HCT116 (cell line): ENCODE results near the gene ZBTB38.

Experiments used
- EZH2 ChIP-seq: fragments of 200-600 bp; sonication (generic); IDR thresholded peaks from 2 replicates; pipeline ENCODE4 v1.6.1; 2017; ENCODE audit warnings: antibody characterized with exemption, mixed run types
- EZH2phosphoT487 ChIP-seq: fragments of 200-600 bp; IDR thresholded peaks from 2 replicates; pipeline ENCODE4 v1.6.1; 2018; ENCODE audit warnings: antibody characterized with exemption, borderline replicate concordance
- POLR2A ChIP-seq: IDR thresholded peaks from 2 replicates; pipeline ENCODE4 v1.7.0; 2011; ENCODE audit warnings: borderline replicate concordance; ENCODE audit not compliant: insufficient read depth, insufficient read length; ENCODE audit errors: extremely low read depth
- POLR2AphosphoS5 ChIP-seq: IDR thresholded peaks from 2 replicates; pipeline ENCODE4 v1.6.1; 2011; ENCODE audit warnings: mild to moderate bottlenecking, low read depth, low read length, moderate library complexity
- SRF ChIP-seq: IDR thresholded peaks from 2 replicates; pipeline ENCODE4 v1.6.1; 2012; ENCODE audit warnings: low read depth
- YY1 ChIP-seq: IDR thresholded peaks from 2 replicates; pipeline ENCODE4 v1.6.1; 2011; ENCODE audit warnings: low read length, low read depth, moderate library complexity, mild to moderate bottlenecking; ENCODE audit not compliant: insufficient replicate concordance; ENCODE audit errors: extremely low read depth
- ZNF274 ChIP-seq: fragments of 200-500 bp; sonication (Bioruptor generic); IDR thresholded peaks from 2 replicates; pipeline ENCODE4 v1.6.1; 2014; ENCODE audit warnings: mild to moderate bottlenecking, low read depth, low read length, inconsistent platforms
- TF ChIP-seq, protein P1 (sequence below): IDR thresholded peaks from 2 replicates; pipeline ENCODE4 v1.6.1; 2012; ENCODE audit warnings: low read depth
- TF ChIP-seq, protein P2 (sequence below), 3 experiments: fragments of 200-600 bp in 1 of 3; sonication (generic) in 1 of 3; IDR thresholded peaks in 2 of 3; conservative IDR thresholded peaks in 1 of 3; 2 replicates each; pipeline ENCODE4 v1.5.1; 2012 to 2017; ENCODE audit warnings: low read depth in 2 of 3, low read length in 2 of 3, antibody characterized with exemption in 1 of 3, borderline replicate concordance in 1 of 3, control low read depth in 1 of 3, mild to moderate bottlenecking in 1 of 3, mixed read lengths in 1 of 3, mixed run types in 1 of 3, moderate library complexity in 1 of 3; ENCODE audit not compliant: insufficient read depth in 1 of 3

GRCh38 chr3:141406265-141406664 lies 38.0 kb downstream of the ZBTB38 start:
- TF ChIP-seq, protein P1, sequence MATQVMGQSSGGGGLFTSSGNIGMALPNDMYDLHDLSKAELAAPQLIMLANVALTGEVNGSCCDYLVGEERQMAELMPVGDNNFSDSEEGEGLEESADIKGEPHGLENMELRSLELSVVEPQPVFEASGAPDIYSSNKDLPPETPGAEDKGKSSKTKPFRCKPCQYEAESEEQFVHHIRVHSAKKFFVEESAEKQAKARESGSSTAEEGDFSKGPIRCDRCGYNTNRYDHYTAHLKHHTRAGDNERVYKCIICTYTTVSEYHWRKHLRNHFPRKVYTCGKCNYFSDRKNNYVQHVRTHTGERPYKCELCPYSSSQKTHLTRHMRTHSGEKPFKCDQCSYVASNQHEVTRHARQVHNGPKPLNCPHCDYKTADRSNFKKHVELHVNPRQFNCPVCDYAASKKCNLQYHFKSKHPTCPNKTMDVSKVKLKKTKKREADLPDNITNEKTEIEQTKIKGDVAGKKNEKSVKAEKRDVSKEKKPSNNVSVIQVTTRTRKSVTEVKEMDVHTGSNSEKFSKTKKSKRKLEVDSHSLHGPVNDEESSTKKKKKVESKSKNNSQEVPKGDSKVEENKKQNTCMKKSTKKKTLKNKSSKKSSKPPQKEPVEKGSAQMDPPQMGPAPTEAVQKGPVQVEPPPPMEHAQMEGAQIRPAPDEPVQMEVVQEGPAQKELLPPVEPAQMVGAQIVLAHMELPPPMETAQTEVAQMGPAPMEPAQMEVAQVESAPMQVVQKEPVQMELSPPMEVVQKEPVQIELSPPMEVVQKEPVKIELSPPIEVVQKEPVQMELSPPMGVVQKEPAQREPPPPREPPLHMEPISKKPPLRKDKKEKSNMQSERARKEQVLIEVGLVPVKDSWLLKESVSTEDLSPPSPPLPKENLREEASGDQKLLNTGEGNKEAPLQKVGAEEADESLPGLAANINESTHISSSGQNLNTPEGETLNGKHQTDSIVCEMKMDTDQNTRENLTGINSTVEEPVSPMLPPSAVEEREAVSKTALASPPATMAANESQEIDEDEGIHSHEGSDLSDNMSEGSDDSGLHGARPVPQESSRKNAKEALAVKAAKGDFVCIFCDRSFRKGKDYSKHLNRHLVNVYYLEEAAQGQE, result no peak
- TF ChIP-seq YY1 (no peak), ZNF274 (no peak), POLR2A (no peak), EZH2phosphoT487 (no peak), EZH2 (no peak), POLR2AphosphoS5 (no peak), SRF (no peak)
- TF ChIP-seq, protein P2, sequence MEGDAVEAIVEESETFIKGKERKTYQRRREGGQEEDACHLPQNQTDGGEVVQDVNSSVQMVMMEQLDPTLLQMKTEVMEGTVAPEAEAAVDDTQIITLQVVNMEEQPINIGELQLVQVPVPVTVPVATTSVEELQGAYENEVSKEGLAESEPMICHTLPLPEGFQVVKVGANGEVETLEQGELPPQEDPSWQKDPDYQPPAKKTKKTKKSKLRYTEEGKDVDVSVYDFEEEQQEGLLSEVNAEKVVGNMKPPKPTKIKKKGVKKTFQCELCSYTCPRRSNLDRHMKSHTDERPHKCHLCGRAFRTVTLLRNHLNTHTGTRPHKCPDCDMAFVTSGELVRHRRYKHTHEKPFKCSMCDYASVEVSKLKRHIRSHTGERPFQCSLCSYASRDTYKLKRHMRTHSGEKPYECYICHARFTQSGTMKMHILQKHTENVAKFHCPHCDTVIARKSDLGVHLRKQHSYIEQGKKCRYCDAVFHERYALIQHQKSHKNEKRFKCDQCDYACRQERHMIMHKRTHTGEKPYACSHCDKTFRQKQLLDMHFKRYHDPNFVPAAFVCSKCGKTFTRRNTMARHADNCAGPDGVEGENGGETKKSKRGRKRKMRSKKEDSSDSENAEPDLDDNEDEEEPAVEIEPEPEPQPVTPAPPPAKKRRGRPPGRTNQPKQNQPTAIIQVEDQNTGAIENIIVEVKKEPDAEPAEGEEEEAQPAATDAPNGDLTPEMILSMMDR (IDR thresholded peaks at IDR 0.05 in 2 of 3, conservative IDR thresholded peaks at IDR 0.05 in 1 of 3; ENCODE audit: borderline replicate concordance in 1 of 3, insufficient read depth in 1 of 3, low read depth in 2 of 3, low read length in 2 of 3), result no peak
